Activated naive CD8-positive, alpha-beta T cell treated with anti-CD3 and anti-CD28 coated beads, Interleukin-2, amount 50 U/mL, for 24 hours (primary cell): ENCODE measurements around the gene IZUMO2.
"Not testable (repeated sequence)": the region's sequence is repeated elsewhere in the genome, so short reads cannot be mapped to it uniquely, and the experiment has no call there.

Source experiments
- ATAC-seq: fragments of 150-1000 bp; cut with Tn5 transposase; one replicate; pipeline ENCODE4 v1.10.0; 2021
- DNase-seq: peaks from one replicate; pipeline ENCODE4 v3.0.0; 2021
- H3K27ac Mint-ChIP-seq: one replicate; pipeline ENCODE4 v1.8.0; 2021; ENCODE audit warnings: mild to moderate bottlenecking, mixed read lengths
- H3K27me3 Mint-ChIP-seq: one replicate; pipeline ENCODE4 v1.8.0; 2021; ENCODE audit warnings: mixed read lengths
- H3K36me3 Mint-ChIP-seq: one replicate; pipeline ENCODE4 v1.8.0; 2021; ENCODE audit warnings: low read depth, mixed read lengths
- H3K4me1 Mint-ChIP-seq: one replicate; pipeline ENCODE4 v1.8.0; 2021; ENCODE audit warnings: mixed read lengths
- H3K4me3 Mint-ChIP-seq: one replicate; pipeline ENCODE4 v1.8.0; 2021; ENCODE audit warnings: mild to moderate bottlenecking, moderate library complexity, mixed read lengths
- H3K9me3 Mint-ChIP-seq: one replicate; pipeline ENCODE4 v1.8.0; 2021; ENCODE audit warnings: mixed read lengths

The IZUMO2 gene

GRCh38 chr19:50172726-50173125 lies 9.6 kb upstream of the IZUMO2 start:
- DNase-seq = no peak
- Mint-ChIP-seq H3K4me3 (no peak overlapping the region), H3K36me3 (no peaks in the 10 kb centered on the region), H3K9me3 (no peaks in the 10 kb centered on the region), H3K27me3 (peaks cover 18% of the 10 kb centered on the region), H3K4me1 (no peaks in the 10 kb centered on the region), H3K27ac (no peak overlapping the region)
- no peak for ATAC-seq

- Mint-ChIP-seq H3K4me3 (no peak overlapping the region), H3K36me3 (no peaks in the 10 kb centered on the region), H3K4me1 (no peaks in the 10 kb centered on the region), H3K27me3 (peaks cover 18% of the 10 kb centered on the region), H3K9me3 (no peaks in the 10 kb centered on the region), H3K27ac (no peak overlapping the region)
- DNase-seq (no peak), ATAC-seq (no peak)
Measured at GRCh38 chr19:50171752-50172151, 8.7 kb upstream of the IZUMO2 start.

GRCh38 chr19:50167314-50167721 lies 4.2 kb upstream of the IZUMO2 start:
- Mint-ChIP-seq H3K27me3 (peaks cover 17% of the 10 kb centered on the region), H3K4me3 (no peak overlapping the region), H3K36me3 (no peaks in the 10 kb centered on the region), H3K9me3 (no peaks in the 10 kb centered on the region), H3K27ac (no peak overlapping the region), H3K4me1 (no peaks in the 10 kb centered on the region)
- DNase-seq = no peak
- ATAC-seq = no peak

DNA sequence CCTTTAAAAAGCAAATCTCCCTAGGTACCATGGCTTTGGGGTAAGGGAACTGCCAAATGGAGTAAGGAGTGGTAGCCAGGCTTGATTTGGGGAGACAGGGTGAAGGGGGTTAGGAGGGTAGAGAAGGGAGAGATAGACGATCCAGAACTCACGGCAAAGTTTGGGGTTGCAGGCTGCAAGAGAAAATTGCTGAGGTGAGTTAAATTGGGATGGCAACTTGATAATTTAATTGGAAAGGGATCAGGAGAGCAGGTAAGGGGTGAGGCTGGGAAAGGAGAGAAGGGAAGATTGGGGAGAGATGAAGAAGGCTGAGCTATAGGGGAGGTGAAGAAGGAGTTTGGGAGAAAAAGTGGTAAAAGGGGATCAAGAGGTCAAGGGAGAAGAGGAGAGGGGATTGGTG lies 4.0 kb downstream of the IZUMO2 start:
- ATAC-seq (no peak), DNase-seq (no peak)
- H3K36me3 Mint-ChIP-seq = no peaks in the 10 kb centered on the region
- no peak overlapping the region for H3K27ac Mint-ChIP-seq
- peaks cover 11% of the 10 kb centered on the region for H3K27me3 Mint-ChIP-seq
- no peaks in the 10 kb centered on the region for H3K4me1 Mint-ChIP-seq
- no peak overlapping the region for H3K4me3 Mint-ChIP-seq
- H3K9me3 Mint-ChIP-seq = peaks cover 4% of the 10 kb centered on the region

DNA sequence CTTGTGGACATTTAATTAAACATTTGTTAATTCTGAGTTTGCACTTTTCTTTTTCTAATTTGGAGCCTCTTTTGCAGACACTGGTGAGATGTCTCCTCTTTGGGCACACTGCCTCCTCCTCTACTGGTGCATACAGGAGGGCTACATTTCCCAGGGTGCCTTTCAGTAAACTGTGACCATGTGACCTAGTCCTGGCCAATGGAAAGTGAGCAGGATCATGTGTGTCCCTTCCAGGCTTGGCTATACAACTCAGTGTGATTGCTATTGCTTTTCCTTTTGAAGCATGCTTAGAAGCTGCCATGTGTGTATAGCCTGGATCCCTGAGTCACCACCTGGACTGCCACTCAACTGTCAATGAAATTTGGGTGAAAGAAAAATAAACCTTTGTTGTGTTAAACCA lies 4.5 kb downstream of the IZUMO2 start:
- Mint-ChIP-seq H3K4me3 (no peak overlapping the region), H3K36me3 (no peaks in the 10 kb centered on the region), H3K27ac (no peak overlapping the region), H3K4me1 (no peaks in the 10 kb centered on the region), H3K9me3 (peaks cover 4% of the 10 kb centered on the region), H3K27me3 (peaks cover 13% of the 10 kb centered on the region)
- no peak for ATAC-seq
- no peak for DNase-seq

DNA sequence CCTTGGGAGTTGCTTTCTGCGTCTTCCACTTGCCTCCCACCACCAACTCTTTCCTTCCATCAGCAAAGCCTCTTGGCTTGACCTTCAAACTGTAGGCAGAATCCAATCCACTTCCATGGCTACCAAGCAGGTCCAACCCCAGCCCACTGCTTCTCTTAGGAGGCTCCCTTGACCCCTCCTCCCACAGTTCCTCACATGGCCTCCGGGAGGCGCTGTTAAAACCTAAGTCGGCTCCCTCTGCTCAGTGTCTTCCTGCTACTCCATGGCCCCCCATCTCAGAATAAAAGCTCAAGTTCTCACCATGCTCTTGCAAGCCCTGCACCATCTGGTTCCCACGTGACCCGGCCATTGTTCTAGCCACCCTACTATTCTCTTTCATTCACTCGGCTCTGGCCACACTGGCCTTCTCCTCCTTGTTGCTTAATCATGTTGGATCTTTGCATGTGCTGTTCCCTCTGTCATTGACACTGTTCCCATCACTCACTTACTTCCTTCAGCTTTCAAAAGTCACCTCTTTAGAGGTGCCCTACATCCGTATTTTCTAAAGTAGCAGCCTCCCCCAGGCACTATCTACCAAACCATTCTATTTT lies 7.5 kb downstream of the IZUMO2 start:
- Mint-ChIP-seq H3K4me1 (no peaks in the 10 kb centered on the region), H3K27me3 (peaks cover 15% of the 10 kb centered on the region), H3K36me3 (no peaks in the 10 kb centered on the region), H3K27ac (no peak overlapping the region), H3K9me3 (peaks cover 4% of the 10 kb centered on the region), H3K4me3 (no peak overlapping the region)
- DNase-seq (no peak), ATAC-seq (no peak)

GRCh38 chr19:50154529-50154928 lies 8.6 kb downstream of the IZUMO2 start:
- no peak for ATAC-seq
- no peak overlapping the region for H3K4me3 Mint-ChIP-seq
- no peaks in the 10 kb centered on the region for H3K4me1 Mint-ChIP-seq

GRCh38 chr19:50152578-50152977 lies 10.5 kb downstream of the IZUMO2 start:
- Mint-ChIP-seq H3K4me3 (no peak overlapping the region), H3K9me3 (peaks cover 8% of the 10 kb centered on the region), H3K36me3 (no peaks in the 10 kb centered on the region), H3K4me1 (peaks cover under 1% of the 10 kb centered on the region), H3K27me3 (peaks cover 27% of the 10 kb centered on the region), H3K27ac (no peak overlapping the region)
- ATAC-seq = no peak
- DNase-seq = no peak

More at GRCh38 chr19:50154529-50154928, 8.6 kb downstream of the IZUMO2 start:
- Mint-ChIP-seq H3K27me3 (peaks cover 20% of the 10 kb centered on the region), H3K36me3 (no peaks in the 10 kb centered on the region), H3K9me3 (peaks cover 4% of the 10 kb centered on the region), H3K27ac (no peak overlapping the region)
- no peak for DNase-seq

DNA sequence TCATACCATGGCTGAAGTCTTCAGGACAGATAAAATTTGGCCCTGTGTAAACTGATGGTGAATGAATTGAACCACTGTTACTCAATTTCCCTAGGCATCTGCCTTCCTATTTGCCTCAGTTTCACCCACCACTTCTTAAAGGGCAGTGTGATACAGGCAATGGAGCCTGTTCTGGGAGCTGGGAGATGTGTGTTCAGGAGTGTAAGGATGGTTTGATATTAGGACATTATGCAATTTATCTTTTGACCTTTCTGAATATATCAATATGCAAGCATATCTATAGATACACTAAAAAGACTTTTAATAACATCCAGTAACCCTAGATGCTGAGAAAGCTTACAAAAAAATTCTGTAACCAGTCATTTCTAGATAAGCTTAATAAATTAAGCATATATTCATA lies 14.6 kb downstream of the IZUMO2 start:
- H3K27ac Mint-ChIP-seq = no peak overlapping the region
- no peaks in the 10 kb centered on the region for H3K36me3 Mint-ChIP-seq
- peaks cover 4% of the 10 kb centered on the region for H3K9me3 Mint-ChIP-seq
- ATAC-seq = no peak
- peak overlapping the region; percentile 82 for H3K4me3 Mint-ChIP-seq
- no peak for DNase-seq
- peaks cover 29% of the 10 kb centered on the region for H3K27me3 Mint-ChIP-seq
- peaks cover 5% of the 10 kb centered on the region for H3K4me1 Mint-ChIP-seq

DNA sequence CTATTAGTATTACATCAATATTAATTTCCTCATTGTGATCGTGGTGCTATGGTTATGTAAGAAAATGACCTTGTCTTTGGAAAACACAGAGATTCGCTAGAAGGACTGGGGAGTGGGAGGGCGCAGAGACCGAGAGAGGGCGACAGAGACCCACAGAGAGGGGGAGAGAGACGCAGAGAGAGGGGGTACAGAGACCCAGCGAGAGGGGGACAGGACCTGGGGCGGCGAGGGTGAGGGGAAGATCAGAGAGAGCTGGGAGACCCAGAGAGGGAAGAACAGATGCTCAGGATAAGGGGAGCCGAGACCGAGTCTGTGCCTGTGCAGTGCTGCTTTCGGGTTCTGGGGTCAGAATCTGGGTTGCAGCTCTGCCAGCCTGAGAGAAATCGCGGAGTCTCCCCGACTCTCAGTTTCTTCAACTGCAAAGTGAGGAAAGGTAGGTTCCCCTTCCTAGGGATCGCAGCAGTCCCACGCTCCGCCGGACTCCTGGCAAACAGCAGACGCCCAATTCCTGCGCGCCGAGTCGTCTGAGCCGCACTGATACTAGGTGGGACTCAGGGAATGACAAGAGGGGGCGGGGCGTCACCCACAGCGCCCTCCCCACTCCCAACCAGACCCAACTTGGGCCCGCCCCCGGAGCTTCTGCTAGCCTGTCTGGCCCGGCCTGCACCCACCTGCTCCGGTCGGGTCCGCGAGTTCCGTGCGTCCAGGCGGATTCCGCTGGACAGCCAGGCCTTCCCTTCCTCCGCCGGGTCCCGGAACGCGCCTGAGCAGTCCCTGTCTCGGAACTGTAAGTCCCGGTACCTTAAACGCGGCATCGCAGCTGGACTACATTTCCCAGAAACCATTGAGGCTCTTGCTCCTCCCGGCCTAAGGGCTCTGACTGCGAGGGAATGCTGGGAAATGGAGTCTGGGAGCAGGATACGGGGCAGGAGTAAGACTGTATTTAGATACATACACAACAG lies 15.3 kb downstream of the IZUMO2 start:
- peaks cover 23% of the 10 kb centered on the region for H3K27me3 Mint-ChIP-seq
- H3K27ac Mint-ChIP-seq = no peak overlapping the region
- peak overlapping the region; percentile 82 for H3K4me3 Mint-ChIP-seq
- H3K4me1 Mint-ChIP-seq = peaks cover 5% of the 10 kb centered on the region
- no peaks in the 10 kb centered on the region for H3K36me3 Mint-ChIP-seq
- peak; percentile 92 for ATAC-seq
- peak; percentile 65 for DNase-seq
- H3K9me3 Mint-ChIP-seq = peaks cover 4% of the 10 kb centered on the region

GRCh38 chr19:50141921-50142320 lies 21.2 kb downstream of the IZUMO2 start:
- H3K9me3 Mint-ChIP-seq, H3K27me3 Mint-ChIP-seq, H3K27ac Mint-ChIP-seq, ATAC-seq, DNase-seq, H3K36me3 Mint-ChIP-seq, H3K4me1 Mint-ChIP-seq, H3K4me3 Mint-ChIP-seq: not testable (repeated sequence)

- not testable (repeated sequence) for H3K27ac Mint-ChIP-seq, H3K27me3 Mint-ChIP-seq, H3K36me3 Mint-ChIP-seq, DNase-seq, H3K9me3 Mint-ChIP-seq, H3K4me1 Mint-ChIP-seq, H3K4me3 Mint-ChIP-seq, ATAC-seq
Measured at GRCh38 chr19:50140118-50140845, 22.8 kb downstream of the IZUMO2 start.

DNA sequence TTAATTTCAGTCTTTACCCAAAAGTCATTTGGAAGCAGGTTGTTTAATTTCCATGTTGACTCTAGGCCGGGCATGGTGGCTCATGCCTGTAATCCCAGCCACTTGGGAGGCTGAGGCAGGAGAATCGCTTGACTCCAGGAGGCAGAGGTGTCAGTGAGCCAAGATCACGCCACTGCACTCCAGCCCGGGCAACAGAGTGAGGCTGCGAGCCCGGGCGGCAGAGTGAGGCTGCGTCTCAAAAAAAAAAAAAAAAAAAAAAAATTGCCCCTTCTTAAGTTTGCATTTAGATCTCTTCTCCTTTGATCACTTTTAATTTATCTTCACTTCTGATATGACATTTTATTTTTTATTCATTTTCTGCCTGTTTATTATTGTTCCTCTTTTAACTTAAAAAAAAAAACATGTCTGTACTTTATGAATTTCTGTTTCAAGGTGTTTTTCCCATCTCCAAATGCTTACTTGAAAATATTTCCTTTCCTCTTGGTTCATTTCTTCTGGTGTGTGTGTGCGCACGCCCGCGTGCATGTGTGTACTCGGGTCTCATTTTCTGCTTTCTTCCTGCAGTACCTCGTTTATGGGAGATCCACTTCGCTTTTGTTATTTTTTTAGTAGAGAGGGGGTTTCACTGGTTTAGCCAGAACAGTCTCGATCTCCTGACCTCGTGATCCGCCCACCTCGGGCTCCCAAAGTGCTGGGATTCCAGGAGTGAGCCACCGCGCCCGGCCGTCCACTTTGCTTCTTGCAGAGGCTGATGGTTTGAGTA lies 26.3 kb downstream of the IZUMO2 start:
- not testable (repeated sequence) for H3K9me3 Mint-ChIP-seq, DNase-seq, H3K27me3 Mint-ChIP-seq, H3K36me3 Mint-ChIP-seq, H3K4me3 Mint-ChIP-seq, H3K27ac Mint-ChIP-seq, H3K4me1 Mint-ChIP-seq, ATAC-seq

DNA sequence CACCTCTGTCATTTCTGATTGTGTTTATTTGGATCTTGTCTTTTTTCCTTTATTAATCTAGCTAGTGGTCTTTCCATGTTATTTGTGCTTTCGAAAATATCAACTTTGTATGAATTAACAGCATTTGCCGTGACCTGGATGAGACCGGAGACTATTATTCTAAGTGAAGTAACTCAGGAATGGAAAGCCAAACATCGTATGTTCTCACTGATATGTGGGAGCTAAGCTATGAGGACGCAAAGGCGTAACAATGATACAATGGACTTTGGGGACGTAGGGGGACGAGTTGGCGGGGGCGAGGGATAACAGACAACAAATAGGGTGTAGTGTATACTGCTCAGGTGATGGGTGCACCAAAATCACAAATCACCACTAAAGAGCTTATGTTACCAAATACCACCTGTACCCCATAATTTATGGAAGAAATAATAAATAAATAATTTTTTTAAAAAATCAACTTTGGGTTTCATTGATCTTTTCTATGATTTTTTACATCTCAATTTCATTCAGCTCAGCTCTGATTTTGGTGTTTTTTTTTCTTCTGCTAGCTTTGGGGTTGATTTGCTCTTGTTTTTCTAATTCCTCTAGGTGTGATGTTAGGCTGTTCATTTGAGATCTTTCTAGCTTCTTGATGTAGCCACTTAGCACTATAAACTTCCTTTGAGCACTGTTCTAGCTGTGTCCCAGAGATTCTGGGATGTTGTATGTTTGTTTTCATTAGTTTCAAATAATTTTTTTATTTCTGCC lies 27.1 kb downstream of the IZUMO2 start:
- not testable (repeated sequence) for ATAC-seq, H3K4me1 Mint-ChIP-seq, H3K4me3 Mint-ChIP-seq, DNase-seq, H3K9me3 Mint-ChIP-seq, H3K36me3 Mint-ChIP-seq, H3K27ac Mint-ChIP-seq, H3K27me3 Mint-ChIP-seq
